Measurements from ENCODE around the gene FGFBP3.

GRCh38 chr10:91860885-91861284, 48.4 kb downstream of the FGFBP3 start:
- TF ChIP-seq CTCF (IDR thresholded peaks at IDR 0.05) (no peak), MAX (CRISPR knock-in tag; IDR thresholded peaks at IDR 0.05) (no peak), IRF2 (CRISPR knock-in tag; IDR thresholded peaks at IDR 0.05; ENCODE audit: borderline replicate concordance, low read depth) (no peak), ATF1 (CRISPR knock-in tag; IDR thresholded peaks at IDR 0.05) (no peak), ZNF416 (CRISPR knock-in tag; IDR thresholded peaks at IDR 0.05) (no peak), E2F4 (CRISPR knock-in tag; IDR thresholded peaks at IDR 0.05; ENCODE audit: borderline replicate concordance, low read depth) (no peak), ZNF263 (CRISPR knock-in tag; IDR thresholded peaks at IDR 0.05; ENCODE audit: low read depth) (no peak), ZBTB43 (CRISPR knock-in tag; IDR thresholded peaks at IDR 0.05) (no peak), TCF7 (CRISPR knock-in tag; IDR thresholded peaks at IDR 0.05; ENCODE audit: low read depth) (no peak), TEAD1 (CRISPR knock-in tag; IDR thresholded peaks at IDR 0.05) (no peak), FOXP1 (CRISPR knock-in tag; IDR thresholded peaks at IDR 0.05; ENCODE audit: borderline replicate concordance) (no peak), ETV6 (CRISPR knock-in tag; IDR thresholded peaks at IDR 0.05) (no peak), ZNF512 (CRISPR knock-in tag; IDR thresholded peaks at IDR 0.05; ENCODE audit: borderline replicate concordance) (no peak), GABPB1 (CRISPR knock-in tag; IDR thresholded peaks at IDR 0.05) (no peak)
